RWPE2 (cell line): ENCODE results near the gene PLEKHG7.
"Not testable (repeated sequence)": the region's sequence is repeated elsewhere in the genome, so short reads cannot be mapped to it uniquely, and the experiment has no call there.

Source experiments
- ATAC-seq: fragments of 200-7000 bp; cut with Tn5 transposase; 3 replicates; pipeline ENCODE4 v1.9.1; 2021; ENCODE audit warnings: low read depth
- DNase-seq: peaks from one replicate; pipeline ENCODE4 v3.0.0-alpha.2; 2020; ENCODE audit warnings: low spot score
- H3K27ac ChIP-seq: fragments of 450-650 bp; 2 replicates; pipeline ENCODE4 v1.5.1; 2017; ENCODE audit warnings: mild to moderate bottlenecking; ENCODE audit not compliant: poor library complexity, severe bottlenecking
- H3K27me3 ChIP-seq: fragments of 250-450 bp; sonication (Bioruptor Pico); 2 replicates; pipeline ENCODE4 v1.5.1; 2021; ENCODE audit warnings: mild to moderate bottlenecking, moderate library complexity; ENCODE audit not compliant: insufficient read depth, poor library complexity, severe bottlenecking
- H3K36me3 ChIP-seq: fragments of 250-450 bp; sonication (Bioruptor Pico); 2 replicates; pipeline ENCODE4 v1.5.1; 2020; ENCODE audit warnings: low read depth, mild to moderate bottlenecking, moderate library complexity
- H3K4me1 ChIP-seq: fragments of 250-450 bp; sonication (Bioruptor Pico); 2 replicates; pipeline ENCODE4 v1.5.1; 2021; ENCODE audit warnings: mild to moderate bottlenecking, moderate library complexity; ENCODE audit not compliant: insufficient read depth, poor library complexity, severe bottlenecking
- H3K4me3 ChIP-seq: fragments of 250-450 bp; sonication (Bioruptor Pico); 2 replicates; pipeline ENCODE4 v1.5.1; 2021; ENCODE audit warnings: mild to moderate bottlenecking, moderate library complexity; ENCODE audit not compliant: severe bottlenecking
- H3K9me3 ChIP-seq: fragments of 250-450 bp; sonication (Bioruptor Pico); 2 replicates; pipeline ENCODE4 v1.5.1; 2021; ENCODE audit warnings: mild to moderate bottlenecking, moderate library complexity; ENCODE audit not compliant: severe bottlenecking
- TF ChIP-seq, protein P1 (sequence below): fragments of 450-650 bp; IDR thresholded peaks from one replicate; pipeline ENCODE4 v1.5.1; 2017; ENCODE audit warnings: mild to moderate bottlenecking, moderate library complexity; ENCODE audit not compliant: poor library complexity, severe bottlenecking

Gene PLEKHG7

DNA sequence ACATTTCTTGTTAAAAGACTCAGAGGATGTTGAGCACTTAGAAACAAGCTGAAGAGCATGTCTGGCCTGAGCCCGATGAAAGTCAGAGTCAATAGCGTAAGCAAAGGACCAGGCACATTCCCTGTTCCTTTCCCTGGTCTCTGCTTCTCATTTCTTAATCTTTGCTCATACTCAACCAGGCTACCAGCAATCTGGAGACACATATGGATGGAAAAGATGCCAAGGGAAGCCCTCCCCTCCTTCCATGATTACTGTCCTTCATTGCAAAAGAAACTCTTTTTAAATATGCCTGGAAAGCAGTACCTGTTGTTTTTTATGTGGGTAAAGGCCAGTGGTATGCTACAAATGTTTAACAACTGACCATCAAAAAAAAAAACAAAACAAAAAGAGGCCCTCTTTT lies 44.2 kb upstream of the PLEKHG7 start:
- no peaks in the 10 kb centered on the region for H3K27me3 ChIP-seq
- DNase-seq (no peak), ATAC-seq (no peak)
- no peak overlapping the region for H3K27ac ChIP-seq
- no peaks in the 10 kb centered on the region for H3K9me3 ChIP-seq
- H3K36me3 ChIP-seq: no peaks in the 10 kb centered on the region
- no peak overlapping the region for H3K4me3 ChIP-seq
- TF ChIP-seq, protein P1, sequence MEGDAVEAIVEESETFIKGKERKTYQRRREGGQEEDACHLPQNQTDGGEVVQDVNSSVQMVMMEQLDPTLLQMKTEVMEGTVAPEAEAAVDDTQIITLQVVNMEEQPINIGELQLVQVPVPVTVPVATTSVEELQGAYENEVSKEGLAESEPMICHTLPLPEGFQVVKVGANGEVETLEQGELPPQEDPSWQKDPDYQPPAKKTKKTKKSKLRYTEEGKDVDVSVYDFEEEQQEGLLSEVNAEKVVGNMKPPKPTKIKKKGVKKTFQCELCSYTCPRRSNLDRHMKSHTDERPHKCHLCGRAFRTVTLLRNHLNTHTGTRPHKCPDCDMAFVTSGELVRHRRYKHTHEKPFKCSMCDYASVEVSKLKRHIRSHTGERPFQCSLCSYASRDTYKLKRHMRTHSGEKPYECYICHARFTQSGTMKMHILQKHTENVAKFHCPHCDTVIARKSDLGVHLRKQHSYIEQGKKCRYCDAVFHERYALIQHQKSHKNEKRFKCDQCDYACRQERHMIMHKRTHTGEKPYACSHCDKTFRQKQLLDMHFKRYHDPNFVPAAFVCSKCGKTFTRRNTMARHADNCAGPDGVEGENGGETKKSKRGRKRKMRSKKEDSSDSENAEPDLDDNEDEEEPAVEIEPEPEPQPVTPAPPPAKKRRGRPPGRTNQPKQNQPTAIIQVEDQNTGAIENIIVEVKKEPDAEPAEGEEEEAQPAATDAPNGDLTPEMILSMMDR: no peak
- no peaks in the 10 kb centered on the region for H3K4me1 ChIP-seq

- H3K27ac ChIP-seq: no peak overlapping the region
- DNase-seq: no peak
- H3K9me3 ChIP-seq: no peaks in the 10 kb centered on the region
- H3K4me3 ChIP-seq: no peak overlapping the region
- no peaks in the 10 kb centered on the region for H3K4me1 ChIP-seq
- TF ChIP-seq, protein P1: no peak
- no peak for ATAC-seq
- no peaks in the 10 kb centered on the region for H3K27me3 ChIP-seq
- no peaks in the 10 kb centered on the region for H3K36me3 ChIP-seq
Measured at GRCh38 chr12:92661269-92661668, 41.5 kb upstream of the PLEKHG7 start.

- H3K27me3 ChIP-seq: no peaks in the 10 kb centered on the region
- H3K4me3 ChIP-seq: no peak overlapping the region
- H3K36me3 ChIP-seq: no peaks in the 10 kb centered on the region
- H3K27ac ChIP-seq: no peak overlapping the region
- H3K9me3 ChIP-seq: no peaks in the 10 kb centered on the region
- no peaks in the 10 kb centered on the region for H3K4me1 ChIP-seq
- ATAC-seq: no peak
- DNase-seq: no peak
- TF ChIP-seq, protein P1: no peak
Measured at GRCh38 chr12:92665496-92665895, 37.3 kb upstream of the PLEKHG7 start.

DNA sequence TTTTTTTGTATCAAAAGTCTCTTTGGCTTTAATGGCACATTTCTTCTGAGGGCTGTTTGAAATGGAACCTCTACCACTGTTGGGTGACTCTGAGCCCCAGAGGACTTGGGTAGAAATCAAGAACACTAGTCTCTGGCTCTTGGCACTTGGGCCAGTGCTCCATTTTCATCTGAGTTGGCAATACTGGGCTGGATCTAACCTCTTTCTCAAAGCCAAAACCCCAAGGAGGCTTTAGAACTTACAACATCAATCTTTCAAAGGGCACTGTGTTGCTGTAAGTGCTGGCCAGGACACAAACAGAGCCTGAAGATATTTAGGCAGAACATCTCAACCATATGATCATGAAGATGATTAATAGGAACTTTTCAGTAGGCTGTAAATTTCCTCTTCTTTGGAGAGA lies 34.0 kb upstream of the PLEKHG7 start:
- DNase-seq (no peak), ATAC-seq (no peak)

GRCh38 chr12:92671524-92671923 lies 31.3 kb upstream of the PLEKHG7 start:
- not testable (repeated sequence) for H3K9me3 ChIP-seq, H3K4me1 ChIP-seq, DNase-seq, ATAC-seq, H3K27ac ChIP-seq, H3K4me3 ChIP-seq, H3K27me3 ChIP-seq, H3K36me3 ChIP-seq

More for the DNA sequence above, 34.0 kb upstream of the PLEKHG7 start:
- no peak overlapping the region for H3K4me3 ChIP-seq
- no peaks in the 10 kb centered on the region for H3K36me3 ChIP-seq
- H3K27ac ChIP-seq: no peak overlapping the region
- H3K27me3 ChIP-seq: no peaks in the 10 kb centered on the region
- no peaks in the 10 kb centered on the region for H3K4me1 ChIP-seq
- TF ChIP-seq, protein P1: no peak
- no peaks in the 10 kb centered on the region for H3K9me3 ChIP-seq
